ENCODE results near the gene APOL1. TPM values are rescaled to one million over a fixed set of nuclear protein-coding genes. Genes with fewer than 3 reads are reported as not detected.

APOL1 gene
- total RNA-seq, 1 donor from 2014 or later, result 7.9 TPM

DNA sequence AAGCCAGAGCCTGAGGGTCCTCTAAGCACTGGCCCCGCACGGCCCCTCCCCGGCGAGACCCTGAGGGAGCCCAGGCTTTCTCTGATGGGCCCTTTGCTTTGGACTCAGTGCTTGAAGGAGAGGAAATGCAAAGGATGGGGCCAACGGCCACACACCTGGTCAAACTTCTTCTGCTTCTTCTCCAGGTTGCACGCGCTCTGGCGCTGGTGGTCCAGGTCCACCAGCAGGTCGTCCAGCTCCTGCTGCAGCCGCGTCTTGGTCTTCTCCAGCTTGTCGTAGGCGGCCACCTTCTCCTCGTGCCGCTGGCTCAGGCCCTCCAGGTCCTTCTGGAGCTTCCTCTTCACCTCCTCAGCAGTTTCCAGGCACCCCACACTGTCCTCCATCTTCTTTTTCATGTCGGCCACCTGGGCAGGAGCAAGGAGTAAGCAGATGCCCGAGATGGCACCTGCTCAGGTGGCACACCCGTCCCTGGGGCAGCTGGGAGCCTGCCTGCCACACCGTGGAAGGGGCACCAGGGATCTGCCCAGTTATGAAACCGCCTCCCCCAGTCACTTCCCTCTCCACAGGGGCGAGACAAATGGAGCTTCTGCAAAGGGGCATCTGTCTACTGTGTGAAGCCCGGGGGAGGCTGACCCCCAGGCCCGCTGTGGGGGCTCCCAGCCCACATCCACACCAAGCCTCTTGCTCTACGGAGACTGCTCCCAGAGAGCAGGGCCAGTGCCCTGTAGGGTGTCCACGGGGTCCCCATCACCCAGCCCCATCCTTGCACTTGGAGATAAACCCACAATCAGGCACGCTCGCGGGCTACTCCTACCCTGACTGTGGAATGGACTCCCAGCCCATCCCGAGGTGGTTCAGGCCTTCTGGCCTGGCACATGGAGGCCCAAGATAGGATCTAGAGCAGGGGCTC lies 39.2 kb downstream of the APOL1 start:
- DNase-seq, result no peak

DNA sequence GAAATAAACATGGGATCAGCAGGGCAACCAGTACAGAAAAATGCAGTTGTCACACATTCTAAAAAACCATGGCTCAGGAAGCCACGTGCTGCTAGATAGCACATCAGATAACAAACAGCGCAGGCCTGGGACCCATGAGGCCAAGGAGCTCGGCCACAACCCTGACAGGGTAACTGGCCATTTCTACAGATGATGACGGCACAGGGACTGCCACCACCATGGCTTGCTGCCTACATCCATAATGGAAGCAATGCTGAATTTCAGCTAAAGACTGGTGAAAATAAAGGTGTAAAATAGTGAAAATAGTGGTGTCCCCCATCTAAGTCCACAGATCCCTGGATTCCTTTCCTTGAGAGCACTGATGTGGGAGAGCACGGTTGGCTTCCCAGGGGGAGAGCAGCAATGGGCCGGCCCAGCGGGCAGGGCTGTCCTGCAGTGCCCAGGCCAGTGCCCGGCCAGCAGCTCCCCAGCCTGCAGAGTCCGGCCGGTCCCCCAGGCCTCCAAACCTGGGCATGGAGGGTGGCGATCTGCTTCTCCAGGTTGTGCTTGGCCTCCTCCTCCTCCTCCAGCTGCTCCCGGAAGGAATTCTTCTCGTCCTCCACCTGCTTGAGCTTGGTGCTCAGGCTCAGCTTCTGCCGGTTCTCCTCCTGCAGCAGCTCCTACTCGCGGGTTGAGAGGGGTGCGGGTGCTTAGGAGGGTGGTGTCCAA lies 40.0 kb downstream of the APOL1 start:
- no peak for DNase-seq

DNA sequence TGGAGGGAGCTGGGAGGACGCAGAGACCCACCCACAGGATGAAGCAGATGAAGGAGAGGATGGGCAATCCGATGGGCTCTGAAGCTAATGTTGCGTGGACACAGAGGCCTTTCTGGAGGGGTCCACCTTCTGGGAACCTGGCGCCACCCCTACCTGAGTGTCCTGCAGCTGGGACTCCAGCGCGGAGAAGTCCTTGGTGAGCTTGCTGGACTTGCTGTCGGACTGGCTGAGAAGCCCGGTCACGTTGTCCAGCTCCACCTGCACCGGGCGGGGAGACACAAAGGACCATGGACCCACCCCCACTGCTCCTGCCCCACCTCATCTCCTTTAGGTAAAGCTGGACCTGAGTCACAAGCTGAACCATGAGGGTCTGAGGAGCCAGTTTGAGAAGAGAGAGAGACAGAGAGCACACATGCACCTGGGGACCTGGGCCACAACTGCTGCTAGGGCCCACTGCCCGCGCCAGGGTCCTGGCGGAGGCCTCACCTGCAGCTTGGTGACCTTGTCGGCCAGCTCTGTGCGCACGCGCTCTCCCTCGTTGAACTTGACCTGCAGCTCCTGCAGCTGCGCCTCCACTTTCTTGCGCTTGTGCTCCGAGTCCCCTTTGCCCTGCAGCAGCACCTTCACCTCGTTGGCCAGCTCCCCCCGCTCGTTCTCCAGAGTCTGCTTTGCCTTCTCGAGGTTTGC lies 40.8 kb downstream of the APOL1 start:
- DNase-seq, result no peak

DNA sequence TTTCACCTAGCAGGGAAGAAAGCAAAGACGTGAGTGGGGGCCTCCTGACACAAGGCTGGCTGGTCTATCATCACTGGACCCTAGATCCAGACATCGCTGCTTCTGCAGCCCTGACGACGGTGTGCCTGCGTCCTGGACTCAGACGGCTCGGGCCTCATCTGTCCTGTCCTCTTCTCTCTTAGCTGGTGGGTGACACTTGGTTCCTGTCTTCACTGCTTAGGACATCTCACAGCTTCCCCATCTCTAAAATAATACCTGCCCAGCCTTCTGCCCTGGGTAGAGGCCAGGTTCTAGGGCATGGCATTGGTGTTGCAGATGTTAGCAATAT lies 41.3 kb downstream of the APOL1 start:
- no peak for DNase-seq

DNA sequence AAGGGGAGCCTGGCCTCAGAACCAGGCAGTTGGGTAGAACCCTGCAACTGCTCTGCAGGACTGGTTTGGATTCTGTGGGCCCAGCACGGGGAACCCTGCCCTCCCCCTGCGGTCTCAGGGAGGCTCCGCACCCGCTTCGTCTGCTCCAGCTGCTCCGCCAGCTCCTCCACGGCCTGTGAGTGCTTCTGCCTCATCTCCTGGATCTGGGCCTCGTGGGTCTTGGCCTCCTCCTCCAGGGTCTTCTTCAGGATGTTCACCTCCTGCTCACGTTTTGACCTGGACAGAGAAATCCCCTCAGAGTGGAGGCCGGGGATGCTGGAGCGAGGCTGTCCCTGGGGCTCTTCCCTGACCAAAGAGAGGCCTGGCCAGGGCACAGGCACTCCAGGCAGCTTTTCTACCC lies 41.9 kb downstream of the APOL1 start:
- no peak for DNase-seq

DNA sequence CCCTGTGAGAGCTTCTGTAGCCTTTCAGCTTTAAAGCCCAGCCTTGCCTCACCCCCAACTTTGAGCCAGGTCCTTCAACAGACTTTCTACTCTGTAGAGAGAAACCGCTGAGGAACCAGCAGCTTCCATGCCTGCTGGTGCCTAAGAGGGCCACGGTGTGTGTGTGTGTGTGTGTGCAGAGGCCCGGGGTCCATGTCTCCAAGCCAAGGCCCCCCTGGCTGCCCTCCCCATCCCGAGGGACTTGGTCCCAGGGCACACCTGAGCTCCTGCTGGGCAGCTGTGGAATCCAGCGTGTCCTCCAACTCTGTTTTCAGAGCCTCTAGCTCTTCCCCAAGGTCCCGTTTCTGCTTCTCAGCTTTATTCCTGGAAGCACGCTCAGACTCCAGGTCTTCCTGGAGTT lies 42.3 kb downstream of the APOL1 start:
- no peak for DNase-seq

DNA sequence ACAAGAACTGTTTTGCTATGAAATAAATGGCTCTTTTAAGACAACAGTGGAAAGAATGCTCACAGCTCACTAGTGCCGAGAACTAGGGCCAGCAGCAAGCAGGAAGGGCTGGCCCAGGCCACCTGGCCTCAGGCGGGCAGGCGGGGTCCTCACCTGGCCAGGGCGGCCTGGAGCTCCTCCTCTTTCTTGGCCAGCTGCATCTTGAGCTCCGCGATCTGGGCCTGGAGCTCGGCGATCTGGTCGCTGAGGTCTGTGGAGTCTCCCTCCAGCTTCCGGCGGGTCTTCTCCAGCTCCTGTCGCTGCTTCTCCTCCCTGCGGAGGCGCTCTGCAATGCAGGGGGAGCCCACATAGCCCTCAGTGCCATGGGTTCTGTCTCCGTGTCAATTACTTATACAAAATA lies 43.8 kb downstream of the APOL1 start:
- no peak for DNase-seq

DNA sequence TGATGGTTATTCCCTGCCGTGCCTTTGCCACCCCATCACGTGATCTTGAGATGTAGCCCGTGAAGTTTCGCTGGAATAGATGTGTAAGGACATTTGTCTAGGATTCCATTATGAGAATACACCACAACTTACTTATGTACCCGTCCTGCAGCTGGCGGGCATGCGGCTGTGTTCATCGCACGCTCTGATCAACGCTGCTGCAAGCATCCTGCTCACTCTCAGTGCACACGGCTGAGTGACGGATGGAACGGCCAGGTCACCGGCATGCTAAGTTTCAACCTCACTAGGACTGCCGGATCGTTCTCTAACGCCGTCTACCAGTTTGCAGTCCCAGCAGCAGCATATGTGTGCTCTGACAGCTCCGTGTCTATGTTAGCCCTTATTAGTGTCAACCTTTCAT lies 44.6 kb downstream of the APOL1 start:
- DNase-seq, result no peak

DNA sequence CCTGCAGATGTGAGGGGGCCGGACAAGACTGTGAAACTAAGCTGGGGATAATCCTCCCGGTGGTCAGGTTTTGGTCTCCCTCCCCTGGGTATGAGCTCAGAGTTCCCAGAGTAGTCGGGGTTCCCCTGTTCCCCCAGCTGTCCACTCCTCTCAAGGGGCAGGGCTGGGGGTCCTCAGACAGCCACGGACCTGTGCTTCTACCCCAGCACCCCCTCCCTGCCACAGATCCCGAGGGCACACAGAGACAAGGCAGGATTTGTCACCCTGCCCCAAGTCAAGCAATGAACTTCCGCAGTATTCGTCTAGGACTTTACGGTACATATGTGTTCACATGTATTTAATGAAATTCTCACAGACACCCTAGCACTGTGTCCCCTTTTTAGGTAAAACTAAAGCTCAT lies 45.2 kb downstream of the APOL1 start:
- DNase-seq, result no peak

DNA sequence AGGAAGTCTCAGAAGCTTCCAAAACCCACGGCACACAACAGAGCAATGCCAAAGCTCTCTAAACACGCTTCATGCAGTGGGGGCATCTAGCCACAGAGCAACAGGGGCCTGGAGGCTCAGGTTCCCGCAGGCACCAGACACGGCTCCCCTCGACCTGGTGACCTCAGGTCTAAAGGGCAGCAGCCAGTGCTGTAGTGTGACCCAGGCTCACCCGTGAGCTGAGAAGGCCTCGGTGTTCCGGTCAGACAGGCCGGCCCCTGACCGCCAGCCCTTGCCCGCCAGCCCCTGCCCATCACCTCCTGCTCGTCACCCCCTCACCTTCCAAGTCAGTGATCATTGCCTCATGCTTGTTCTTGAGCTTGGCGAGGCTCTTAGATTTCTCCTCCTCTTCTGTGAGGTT lies 45.7 kb downstream of the APOL1 start:
- DNase-seq, result no peak

DNA sequence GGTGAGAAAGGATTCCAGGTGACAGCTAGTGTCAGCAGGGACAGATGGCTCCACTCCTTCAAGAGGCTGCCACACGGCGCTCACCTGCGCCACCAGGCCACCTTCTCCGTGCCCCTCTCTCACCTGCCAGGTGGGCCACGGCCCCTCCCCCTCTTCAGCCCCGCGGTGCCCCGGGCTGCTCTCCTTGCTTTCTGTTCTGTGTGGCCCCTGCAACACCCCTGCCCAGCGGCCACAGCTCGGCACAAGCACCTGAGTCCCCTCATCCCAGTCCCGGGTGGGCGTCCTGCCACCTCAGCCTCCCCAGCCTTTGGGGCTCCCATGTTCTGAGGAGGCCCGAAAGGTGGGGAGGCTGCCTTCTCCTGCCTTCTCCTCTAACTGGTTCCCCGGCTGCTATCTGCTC lies 46.4 kb downstream of the APOL1 start:
- no peak for DNase-seq

DNA sequence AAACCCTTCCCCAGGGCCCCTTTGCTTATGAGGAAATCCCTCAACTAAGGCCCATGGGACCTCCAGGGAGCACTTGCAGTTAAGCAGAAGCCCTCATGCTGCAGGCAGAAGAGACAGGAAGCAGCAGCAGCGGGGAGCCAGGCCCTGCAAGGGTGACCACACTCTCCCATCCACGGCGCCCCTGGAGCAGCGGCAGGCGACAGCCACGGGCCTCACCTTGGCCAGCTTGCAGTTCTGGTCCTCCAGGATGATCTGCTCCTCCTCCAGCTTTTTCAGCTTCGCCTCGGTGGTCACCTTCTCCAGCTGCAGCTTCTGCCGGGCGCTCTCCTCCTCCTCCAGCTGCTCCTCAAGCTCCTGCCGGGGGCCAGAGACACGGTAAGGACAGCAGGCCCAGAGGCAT lies 47.0 kb downstream of the APOL1 start:
- no peak for DNase-seq

DNA sequence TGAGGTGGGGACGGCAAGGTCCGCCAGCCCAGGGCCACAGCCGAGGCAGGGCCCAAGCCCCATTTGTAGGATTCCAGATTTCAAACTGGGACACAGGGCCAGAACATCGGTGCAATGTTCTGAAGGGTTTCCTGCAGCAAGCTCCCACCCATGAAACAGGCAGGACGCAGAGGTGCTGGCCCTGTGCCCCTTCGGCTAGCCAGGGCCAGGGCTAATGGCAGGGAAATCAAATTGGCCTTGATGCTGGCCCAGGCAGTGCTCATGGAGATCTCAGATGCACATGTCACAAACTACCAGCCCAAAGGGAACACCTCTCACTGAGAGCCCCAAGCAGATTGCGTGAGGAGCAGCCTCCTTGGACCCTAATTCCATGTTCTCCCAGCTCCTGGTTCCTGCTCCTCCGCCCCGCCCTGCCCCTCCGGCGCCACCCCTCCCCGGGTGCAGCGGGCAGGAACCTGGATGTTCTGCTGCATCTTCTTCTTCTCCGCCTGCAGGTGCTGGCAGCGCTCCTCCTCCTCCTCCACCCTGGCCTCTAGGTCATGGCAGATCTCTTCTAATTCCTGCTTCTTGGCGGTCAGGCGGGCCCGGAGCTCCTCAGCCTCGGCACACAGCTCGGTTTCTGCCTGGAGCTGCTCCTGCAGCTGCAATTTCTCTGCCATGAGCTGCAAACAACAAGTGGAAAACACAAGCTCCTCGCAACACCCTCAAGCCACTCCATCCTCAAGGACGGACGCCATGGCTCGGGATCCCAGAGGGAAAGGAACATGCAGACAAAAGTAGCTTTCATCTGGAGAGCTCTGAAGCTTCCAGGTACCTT lies 47.7 kb downstream of the APOL1 start:
- no peak for DNase-seq

DNA sequence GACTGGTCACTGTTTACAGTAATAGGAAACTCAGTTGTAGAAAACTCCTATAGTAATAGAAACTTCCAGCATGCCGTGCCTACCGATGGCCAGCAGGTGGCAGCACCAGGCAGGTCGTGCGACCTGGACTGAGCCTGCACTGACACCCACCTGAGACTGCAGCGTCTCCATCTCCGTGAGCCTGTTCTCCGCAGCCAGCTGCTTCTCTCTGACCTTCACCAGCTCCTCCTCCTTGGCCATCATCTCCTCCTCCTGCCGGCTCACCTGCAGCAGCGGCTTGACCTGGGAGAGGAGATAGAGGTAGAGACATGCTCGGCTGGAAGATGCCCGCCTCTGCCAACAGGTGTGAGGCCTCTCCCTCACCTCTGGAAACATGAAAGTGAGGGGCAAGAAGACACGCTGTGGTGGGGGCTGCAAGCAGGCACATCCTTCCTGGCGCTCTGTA lies 48.5 kb downstream of the APOL1 start:
- peak; percentile 87 for DNase-seq

DNA sequence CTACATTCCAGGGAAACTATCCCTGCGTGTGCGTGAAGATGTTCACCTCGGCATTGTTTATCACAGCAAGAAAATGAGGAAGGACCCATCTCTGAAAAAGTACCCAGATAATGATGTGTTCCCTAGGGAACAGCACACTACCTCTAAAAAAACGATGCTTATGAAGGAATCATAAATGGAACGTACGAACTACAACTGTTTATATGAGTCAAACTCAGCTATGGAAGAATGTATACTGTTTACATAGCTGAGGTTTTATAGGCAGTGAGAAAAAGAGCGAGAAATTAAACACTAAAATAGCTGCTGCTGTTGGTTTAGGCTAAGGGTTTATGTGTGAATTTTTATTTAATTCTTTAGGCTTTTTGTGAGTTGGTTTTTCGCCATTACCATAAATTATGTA lies 48.9 kb downstream of the APOL1 start:
- no peak for DNase-seq

DNA sequence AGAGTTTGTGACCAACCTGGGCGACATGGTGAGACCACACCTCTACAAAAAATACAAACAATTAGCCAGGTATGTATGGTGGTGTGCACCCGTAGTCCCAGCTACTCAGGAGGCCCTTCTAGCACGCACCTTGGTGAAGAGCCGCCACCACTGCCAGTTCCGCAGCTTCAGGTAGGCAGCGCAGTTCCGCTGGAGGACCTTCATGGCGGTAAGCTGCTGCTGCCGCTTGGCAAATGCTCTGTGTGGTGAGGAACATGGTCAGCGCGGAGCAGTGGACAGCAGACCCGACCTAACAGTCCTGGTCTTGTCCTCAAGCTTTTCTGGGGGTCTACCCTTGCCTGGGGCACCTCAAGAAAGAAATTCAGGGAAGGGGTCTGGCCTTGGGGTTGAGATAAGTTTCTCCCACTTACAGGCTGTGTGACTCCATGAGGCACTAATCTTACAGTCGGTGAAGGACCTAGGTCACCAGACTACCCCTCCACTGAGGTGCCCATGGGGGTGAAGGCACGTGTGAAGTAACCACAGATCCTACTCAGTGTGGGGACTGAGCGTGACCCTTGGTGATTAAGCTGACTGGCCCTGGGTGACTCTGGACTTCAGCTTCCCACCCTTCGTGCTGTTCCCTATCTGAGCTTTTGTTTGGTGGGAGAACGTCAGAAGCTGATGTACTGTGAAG lies 49.6 kb downstream of the APOL1 start:
- no peak for DNase-seq

DNA sequence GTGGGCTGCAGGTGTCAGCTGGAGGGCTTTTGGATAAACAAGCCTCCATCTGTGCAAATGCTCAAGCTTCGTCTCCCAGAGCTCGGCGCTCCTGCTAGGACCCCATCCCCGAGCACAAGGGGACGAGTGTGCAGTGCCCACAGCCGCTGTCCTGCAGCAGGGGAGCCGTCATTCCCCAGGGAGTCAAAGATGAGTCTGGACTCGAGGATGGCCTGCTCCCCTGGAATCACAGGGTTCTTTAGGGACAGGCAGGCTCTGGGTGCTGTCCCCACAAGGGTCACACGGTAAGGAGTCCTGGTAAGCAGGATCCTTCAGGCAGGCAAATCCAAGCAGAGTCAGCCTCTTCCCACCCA lies 50.2 kb downstream of the APOL1 start:
- DNase-seq, result no peak

DNA sequence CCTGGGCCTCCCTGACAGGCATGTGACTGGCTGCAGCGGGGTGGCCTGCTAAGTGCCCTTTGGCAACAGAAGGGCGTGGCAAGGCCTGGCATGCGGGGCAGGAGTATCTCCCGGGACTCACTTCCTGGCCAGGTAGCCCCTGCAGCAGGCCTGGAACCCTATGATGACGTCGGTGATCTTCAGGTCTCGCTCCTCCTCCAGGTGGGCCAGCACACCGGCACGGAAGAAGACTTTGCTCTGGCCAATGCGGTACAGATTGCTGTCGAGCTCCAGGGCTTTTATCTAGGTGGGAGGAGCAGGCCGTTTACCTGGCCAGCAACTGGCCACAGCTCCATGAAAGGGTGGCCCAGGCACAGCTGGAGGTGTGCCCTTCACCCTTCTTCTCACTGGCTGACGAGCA lies 50.9 kb downstream of the APOL1 start:
- DNase-seq, result no peak

DNA sequence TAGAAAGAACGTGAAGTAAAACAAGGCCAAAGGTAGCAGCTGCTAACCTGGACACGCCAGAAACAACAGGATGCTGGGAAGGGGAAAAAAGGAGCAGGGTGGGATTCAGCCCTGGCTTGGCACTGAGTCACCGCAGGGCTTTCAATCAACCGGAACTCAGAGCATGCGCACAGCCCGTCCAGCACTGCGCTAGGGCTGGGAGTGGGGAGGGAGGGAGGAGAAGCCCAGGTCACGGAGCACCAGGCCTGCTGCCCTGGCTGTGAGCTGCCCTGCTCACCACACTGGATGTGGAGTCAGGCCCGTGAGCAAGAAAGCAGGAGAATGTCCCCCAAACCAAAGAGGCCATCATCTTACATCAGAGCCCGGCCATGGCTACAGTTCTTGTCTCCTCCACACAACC lies 51.5 kb downstream of the APOL1 start:
- DNase-seq, result no peak

DNA sequence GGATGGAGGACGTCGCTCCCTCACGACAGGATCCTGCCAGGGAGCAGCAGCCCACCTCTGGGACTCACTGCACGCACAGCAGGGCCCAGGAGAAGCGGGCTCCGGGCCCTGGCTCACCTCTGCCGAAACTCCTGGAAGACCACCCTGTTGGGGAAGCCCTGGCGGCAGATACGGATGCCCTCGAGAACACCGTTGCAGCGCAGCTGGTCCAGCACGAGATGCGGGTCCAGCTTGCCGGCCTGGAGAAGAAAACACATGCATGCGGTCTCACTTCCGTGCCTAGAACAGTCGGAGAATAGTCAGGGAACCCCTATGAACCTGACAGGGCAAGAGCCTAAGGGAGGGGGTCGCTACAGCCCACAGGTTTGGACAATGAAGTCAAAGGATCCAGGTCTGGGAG lies 52.9 kb downstream of the APOL1 start:
- no peak for DNase-seq

DNA sequence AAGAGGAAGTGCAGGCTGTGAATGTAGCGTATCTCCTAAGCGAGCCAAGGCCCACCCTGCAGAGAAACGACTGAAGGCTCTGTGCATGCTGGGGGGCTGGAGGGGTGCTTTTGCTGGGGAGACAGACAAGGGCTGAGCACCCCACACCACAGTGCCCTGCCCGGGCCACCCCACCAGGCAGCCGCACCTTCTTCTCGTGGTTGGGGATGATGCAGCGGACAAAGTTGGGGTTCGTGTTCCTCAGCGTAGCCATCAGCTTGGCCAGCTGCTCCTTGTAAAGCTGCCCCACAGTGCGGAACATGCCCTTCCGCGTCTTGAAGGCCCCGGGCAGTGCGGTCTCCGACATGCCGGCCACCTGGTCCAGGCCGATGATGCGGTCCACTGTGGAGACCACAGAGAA lies 53.3 kb downstream of the APOL1 start:
- DNase-seq, result no peak

DNA sequence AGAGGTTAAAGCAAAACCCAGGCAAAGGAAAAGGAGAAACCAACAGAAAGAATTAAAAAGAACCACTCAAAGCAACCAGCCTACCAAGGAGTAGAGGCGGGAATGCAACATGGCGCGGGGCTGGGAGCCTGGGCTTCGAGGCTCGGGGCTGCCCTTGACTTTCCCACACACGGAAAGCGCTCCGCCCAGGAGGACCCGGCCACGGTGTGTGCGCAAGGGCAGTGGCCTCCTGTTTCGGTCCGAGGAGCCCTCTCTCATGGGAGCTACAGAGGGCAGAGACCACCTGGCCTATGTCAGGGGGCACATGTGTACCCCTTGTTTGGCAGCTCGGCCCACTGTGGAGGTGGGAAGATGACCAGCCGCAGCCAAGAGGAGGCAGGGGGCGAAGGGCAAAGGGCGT lies 55.9 kb downstream of the APOL1 start:
- DNase-seq, result no peak

Data from tongue (tissue), 2 donors.